K562 (cell line): Measurements from ENCODE around the gene IRF3. TPM values are rescaled to one million over a fixed set of nuclear protein-coding genes. Genes with fewer than 3 reads are reported as not detected.
A peak's percentile ranks its signal among the peaks of the same experiment; 100 is the strongest.

Source experiments
- ADNP ChIP-seq: fragments of 200-800 bp; sonication (Bioruptor generic); IDR thresholded peaks from 2 replicates; pipeline ENCODE4 v1.6.1; 2016; ENCODE audit warnings: missing genetic modification characterization, missing compliant biosample characterization
- BDP1 ChIP-seq: IDR thresholded peaks from 3 replicates; pipeline ENCODE4 v1.6.1; 2011; ENCODE audit not compliant: insufficient read length, insufficient read depth
- EP400 ChIP-seq: fragments of 450-650 bp; IDR thresholded peaks from 2 replicates; pipeline ENCODE4 v1.6.1; 2017; ENCODE audit warnings: antibody characterized with exemption, mild to moderate bottlenecking, moderate library complexity
- ESRRA ChIP-seq: fragments of 450-650 bp; IDR thresholded peaks from 2 replicates; pipeline ENCODE4 v1.6.1; 2014; ENCODE audit warnings: low read depth, mild to moderate bottlenecking, moderate library complexity, borderline replicate concordance
- ETV6 ChIP-seq, 3 experiments: fragments of 150-350 bp in 1 of 3; sonication (generic) in 1 of 3; formaldehyde crosslinking in 1 of 3; IDR thresholded peaks; 2 replicates each; pipeline versions ENCODE4 v1.6.1 to v1.8.0; 2014 to 2022; ENCODE audit warnings: borderline replicate concordance in 2 of 3, low read depth in 2 of 3, antibody characterized with exemption in 1 of 3, low read length in 1 of 3, mild to moderate bottlenecking in 1 of 3, missing genetic modification reagents in 1 of 3
- FOSL1 ChIP-seq: fragments of 200-800 bp; sonication (Bioruptor generic); conservative IDR thresholded peaks from 2 replicates; pipeline ENCODE4 v1.6.1; 2016; ENCODE audit warnings: missing genetic modification characterization, missing compliant biosample characterization
- FOXK2 ChIP-seq, 2 experiments: fragments of 450-650 bp; IDR thresholded peaks in 1 of 2; conservative IDR thresholded peaks in 1 of 2; 2 replicates each; pipeline ENCODE4 v1.6.1; 2016; ENCODE audit warnings: low read depth in 2 of 2, mild to moderate bottlenecking in 1 of 2
- HMG20A ChIP-seq: fragments of 450-650 bp; formaldehyde crosslinking; conservative IDR thresholded peaks from 2 replicates; pipeline ENCODE4 v1.4.0; 2020; ENCODE audit warnings: mild to moderate bottlenecking, mixed read lengths
- JUNB ChIP-seq: fragments of 450-650 bp; formaldehyde crosslinking; conservative IDR thresholded peaks from 2 replicates; pipeline ENCODE4 v1.4.0; 2020; ENCODE audit warnings: mild to moderate bottlenecking
- MAFF ChIP-seq: IDR thresholded peaks from 2 replicates; pipeline ENCODE4 v1.6.1; 2012; ENCODE audit warnings: low read length, improper control_type of control experiment
- MBD2 ChIP-seq: sonication (generic); IDR thresholded peaks from 2 replicates; pipeline ENCODE4 v1.6.1; 2016; ENCODE audit warnings: low read depth, borderline replicate concordance
- NFIC ChIP-seq: fragments of 450-650 bp; IDR thresholded peaks from 2 replicates; pipeline ENCODE4 v1.6.1; 2017; ENCODE audit warnings: mild to moderate bottlenecking, inconsistent platforms
- OTX1 ChIP-seq: fragments of 450-650 bp; formaldehyde crosslinking; IDR thresholded peaks from 2 replicates; pipeline ENCODE4 v1.4.0; 2022; ENCODE audit warnings: mild to moderate bottlenecking
- PHF21A ChIP-seq: fragments of 450-650 bp; IDR thresholded peaks from 2 replicates; pipeline ENCODE4 v1.6.1; 2017; ENCODE audit warnings: low read depth, borderline replicate concordance
- SMARCA5 ChIP-seq: fragments of 450-650 bp; IDR thresholded peaks from 2 replicates; pipeline ENCODE4 v1.6.1; 2016
- SUPT5H ChIP-seq: fragments of 450-650 bp; IDR thresholded peaks from 2 replicates; pipeline ENCODE4 v1.6.1; 2016
- polyA plus RNA-seq, 8 experiments: library from polyadenylated mRNA; depleted of rRNA in 4 of 8; stranded (reverse) in 5 of 8; unstranded in 3 of 8; fragments of >200 nt; fragmentation: Nextera tagmentation in 2 of 8; fragmentation: Illumina TruSeq in 1 of 8; extraction: Ambion mirVana in 2 of 8; extraction: Trizol in 1 of 8; gene quantifications; 2 replicates each; pipeline versions ENCODE4 v1.2.1 to v1.2.3, GENCODE V29; 2011 to 2014; ENCODE audit warnings: inconsistent platforms in 1 of 8, missing spikeins in 1 of 8
- total RNA-seq, 7 experiments: library from RNA; depleted of rRNA in 6 of 7; stranded (reverse); fragments of >200 nt in 6 of 7; fragmentation: Illumina TruSeq in 2 of 7; extraction: Trizol in 2 of 7; gene quantifications; 2 replicates each; pipeline versions ENCODE4 v1.2.1 to v1.2.3, GENCODE V29; 2011 to 2021; ENCODE audit warnings: low replicate concordance in 1 of 7
- TF ChIP-seq, protein P1 (sequence below), 2 experiments: fragments of 450-650 bp; IDR thresholded peaks; 2 replicates each; pipeline ENCODE4 v1.6.1; 2018; ENCODE audit warnings: mild to moderate bottlenecking in 2 of 2, low read depth in 1 of 2; ENCODE audit not compliant: partially characterized antibody in 2 of 2
- TF ChIP-seq, protein P2 (sequence below): fragments of 250-450 bp; sonication (Bioruptor Pico); IDR thresholded peaks from 2 replicates; pipeline ENCODE4 v1.8.0; 2021; ENCODE audit warnings: moderate library complexity, mild to moderate bottlenecking, inconsistent platforms
- TF ChIP-seq, protein P3 (sequence below), 2 experiments: fragments of 450-650 bp in 1 of 2; sonication (generic) in 1 of 2; formaldehyde crosslinking in 1 of 2; IDR thresholded peaks in 1 of 2; conservative IDR thresholded peaks in 1 of 2; 2 replicates each; pipeline versions ENCODE4 v1.6.1 to v1.8.1; 2016 to 2023; ENCODE audit warnings: mild to moderate bottlenecking in 2 of 2, moderate library complexity in 2 of 2, inconsistent platforms in 1 of 2, missing genetic modification reagents in 1 of 2

IRF3 gene
- total and polyA plus RNA-seq, 9 of the 15 experiments (the other 6 are each of a cell fraction or from before 2014, with no cell fraction given) = 7.5 to 145 (median 65.4) TPM

DNA sequence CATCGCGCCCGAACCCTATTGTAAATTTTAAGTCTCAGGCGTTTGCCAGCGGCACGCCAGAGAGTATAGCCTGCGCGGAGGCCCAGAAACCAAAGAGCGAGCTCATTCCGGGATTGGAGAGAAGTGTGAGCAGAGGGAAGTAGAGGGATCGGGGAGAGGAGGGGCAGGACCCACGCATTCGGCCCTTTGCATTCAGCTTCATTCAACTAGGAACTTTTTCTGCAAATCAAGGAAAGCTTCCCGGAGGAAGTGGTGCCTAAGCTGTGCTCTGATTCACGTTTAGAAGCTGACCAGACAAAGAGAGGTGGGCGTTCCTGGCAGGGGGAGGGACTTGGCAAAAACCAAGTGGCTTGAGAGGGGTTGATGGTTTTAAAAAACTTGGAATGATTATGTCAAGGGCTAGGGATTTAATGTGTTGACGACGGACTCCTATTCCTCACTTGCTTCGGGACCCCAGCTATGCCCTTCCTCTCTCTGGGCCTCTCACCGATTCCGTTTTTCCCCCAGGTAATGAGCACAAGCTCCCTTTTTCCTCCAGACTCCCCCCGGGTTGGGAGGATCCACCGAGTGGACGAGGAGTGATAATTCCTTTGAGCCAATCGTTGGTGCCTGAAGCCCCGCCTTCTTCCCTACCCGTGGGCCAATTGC lies 10.6 kb upstream of the IRF3 start (continued):
- TF ChIP-seq, protein P1, sequence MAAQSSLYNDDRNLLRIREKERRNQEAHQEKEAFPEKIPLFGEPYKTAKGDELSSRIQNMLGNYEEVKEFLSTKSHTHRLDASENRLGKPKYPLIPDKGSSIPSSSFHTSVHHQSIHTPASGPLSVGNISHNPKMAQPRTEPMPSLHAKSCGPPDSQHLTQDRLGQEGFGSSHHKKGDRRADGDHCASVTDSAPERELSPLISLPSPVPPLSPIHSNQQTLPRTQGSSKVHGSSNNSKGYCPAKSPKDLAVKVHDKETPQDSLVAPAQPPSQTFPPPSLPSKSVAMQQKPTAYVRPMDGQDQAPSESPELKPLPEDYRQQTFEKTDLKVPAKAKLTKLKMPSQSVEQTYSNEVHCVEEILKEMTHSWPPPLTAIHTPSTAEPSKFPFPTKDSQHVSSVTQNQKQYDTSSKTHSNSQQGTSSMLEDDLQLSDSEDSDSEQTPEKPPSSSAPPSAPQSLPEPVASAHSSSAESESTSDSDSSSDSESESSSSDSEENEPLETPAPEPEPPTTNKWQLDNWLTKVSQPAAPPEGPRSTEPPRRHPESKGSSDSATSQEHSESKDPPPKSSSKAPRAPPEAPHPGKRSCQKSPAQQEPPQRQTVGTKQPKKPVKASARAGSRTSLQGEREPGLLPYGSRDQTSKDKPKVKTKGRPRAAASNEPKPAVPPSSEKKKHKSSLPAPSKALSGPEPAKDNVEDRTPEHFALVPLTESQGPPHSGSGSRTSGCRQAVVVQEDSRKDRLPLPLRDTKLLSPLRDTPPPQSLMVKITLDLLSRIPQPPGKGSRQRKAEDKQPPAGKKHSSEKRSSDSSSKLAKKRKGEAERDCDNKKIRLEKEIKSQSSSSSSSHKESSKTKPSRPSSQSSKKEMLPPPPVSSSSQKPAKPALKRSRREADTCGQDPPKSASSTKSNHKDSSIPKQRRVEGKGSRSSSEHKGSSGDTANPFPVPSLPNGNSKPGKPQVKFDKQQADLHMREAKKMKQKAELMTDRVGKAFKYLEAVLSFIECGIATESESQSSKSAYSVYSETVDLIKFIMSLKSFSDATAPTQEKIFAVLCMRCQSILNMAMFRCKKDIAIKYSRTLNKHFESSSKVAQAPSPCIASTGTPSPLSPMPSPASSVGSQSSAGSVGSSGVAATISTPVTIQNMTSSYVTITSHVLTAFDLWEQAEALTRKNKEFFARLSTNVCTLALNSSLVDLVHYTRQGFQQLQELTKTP (IDR thresholded peaks at IDR 0.05; ENCODE audit: low read depth in 1 of 2, partially characterized antibody in 2 of 2) = peak in 1 of 2 experiments; percentile 56
- TF ChIP-seq OTX1 (CRISPR knock-in tag) = 0 out of 2 replicates have a peak, but pooled peaks have one; percentile 5
- TF ChIP-seq, protein P2, sequence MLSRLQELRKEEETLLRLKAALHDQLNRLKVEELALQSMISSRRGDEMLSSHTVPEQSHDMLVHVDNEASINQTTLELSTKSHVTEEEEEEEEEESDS (CRISPR knock-in tag) = no peak
- TF ChIP-seq PHF21A = peak; percentile 77; the same call in 1 of the 2 replicates
- TF ChIP-seq NFIC = peak; percentile 43
- TF ChIP-seq FOXK2 (conservative IDR thresholded peaks at IDR 0.05 in 1 of 2, IDR thresholded peaks at IDR 0.05 in 1 of 2; ENCODE audit: low read depth in 2 of 2) = peak in 1 of 2 experiments; percentile 100; a peak in 2 of 4 replicates
- peak; percentile 81 for TF ChIP-seq FOSL1 (tag)
- TF ChIP-seq ESRRA = peak; percentile 35; the same call in 1 of the 2 replicates
- TF ChIP-seq, protein P3, sequence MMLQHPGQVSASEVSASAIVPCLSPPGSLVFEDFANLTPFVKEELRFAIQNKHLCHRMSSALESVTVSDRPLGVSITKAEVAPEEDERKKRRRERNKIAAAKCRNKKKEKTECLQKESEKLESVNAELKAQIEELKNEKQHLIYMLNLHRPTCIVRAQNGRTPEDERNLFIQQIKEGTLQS (IDR thresholded peaks at IDR 0.05) = peak; percentile 58; the same call in 1 of the 2 replicates
- TF ChIP-seq, protein P3 (CRISPR knock-in tag; conservative IDR thresholded peaks at IDR 0.05) = peak; percentile 38; the same call in 1 of the 2 replicates
- TF ChIP-seq HMG20A (CRISPR knock-in tag) = no peak
- TF ChIP-seq ETV6 (IDR thresholded peaks at IDR 0.05; ENCODE audit: borderline replicate concordance in 1 of 2, low read depth in 2 of 2, low read length in 1 of 2) = no peak
- TF ChIP-seq ETV6 (CRISPR knock-in tag; IDR thresholded peaks at IDR 0.05; ENCODE audit: borderline replicate concordance) = 0 out of 2 replicates have a peak, but pooled peaks have one; percentile 52
- TF ChIP-seq SUPT5H = peak; percentile 93
- TF ChIP-seq MBD2 = peak; percentile 96
- peak; percentile 77 for TF ChIP-seq MAFF
- peak; percentile 51 for TF ChIP-seq EP400
- TF ChIP-seq BDP1 = no peak
- TF ChIP-seq ADNP = peak; percentile 98
- TF ChIP-seq JUNB = no peak
- TF ChIP-seq SMARCA5 = peak; percentile 98
